ENCODE results near the gene FRMD4A.

FRMD4A gene

GRCh38 chr10:13711291-13711690 lies 619.4 kb downstream of the FRMD4A start:
- Histone ChIP-seq H3K36me3 (ENCODE audit: insufficient read depth, low read length) (no peaks in the 10 kb centered on the region; the same call in 1 of the 2 replicates), H2AFZ (ENCODE audit: low read depth, low read length) (no peak overlapping the region), H3K27me3 (ENCODE audit: insufficient read depth, low read length, poor library complexity) (no peaks in the 10 kb centered on the region), H3K27ac (ENCODE audit: low read length) (no peak overlapping the region), H3K9ac (ENCODE audit: low read depth, low read length) (no peak overlapping the region), H3K79me2 (ENCODE audit: insufficient read depth, low read length) (peaks cover 19% of the 10 kb centered on the region), H3K4me2 (ENCODE audit: insufficient read depth, low read length) (no peak overlapping the region), H3K4me1 (ENCODE audit: insufficient read depth, low read length) (peaks cover 45% of the 10 kb centered on the region), H4K20me1 (ENCODE audit: insufficient read depth, low read length) (no peaks in the 10 kb centered on the region), H3K4me3 (ENCODE audit: low read depth in 1 of 2, low read length in 2 of 2) (no peak overlapping the region), H3K9me3 (ENCODE audit: insufficient read depth, low read length, severe bottlenecking) (no peaks in the 10 kb centered on the region)
- ATAC-seq (ENCODE audit: insufficient read depth, low read depth): no peak
- TF ChIP-seq CTCF (IDR thresholded peaks at IDR 0.05; ENCODE audit: borderline replicate concordance, extremely low read depth, low read length, poor library complexity, severe bottlenecking): no peak
- DNase-seq: no peak

GRCh38 chr10:13709931-13710650 lies 620.6 kb downstream of the FRMD4A start:
- no peaks in the 10 kb centered on the region for H3K9me3 ChIP-seq (ENCODE audit: insufficient read depth, low read length, severe bottlenecking)
- H3K4me1 ChIP-seq (ENCODE audit: insufficient read depth, low read length): peaks cover 57% of the 10 kb centered on the region
- no peak overlapping the region for H2AFZ ChIP-seq (ENCODE audit: low read depth, low read length)
- H3K9ac ChIP-seq (ENCODE audit: low read depth, low read length): no peak overlapping the region
- peaks cover 31% of the 10 kb centered on the region for H3K79me2 ChIP-seq (ENCODE audit: insufficient read depth, low read length)
- no peaks in the 10 kb centered on the region; the same call in 1 of the 2 replicates for H3K36me3 ChIP-seq (ENCODE audit: insufficient read depth, low read length)
- DNase-seq: no peak
- TF ChIP-seq EZH2 (IDR thresholded peaks at IDR 0.05; ENCODE audit: borderline replicate concordance, low read depth, low read length, severe bottlenecking) (no peak), CTCF (IDR thresholded peaks at IDR 0.05; ENCODE audit: borderline replicate concordance, extremely low read depth, low read length, poor library complexity, severe bottlenecking) (no peak)
- H3K27me3 ChIP-seq (ENCODE audit: insufficient read depth, low read length, poor library complexity): no peaks in the 10 kb centered on the region
- no peak overlapping the region for H3K4me3 ChIP-seq (ENCODE audit: low read depth in 1 of 2, low read length in 2 of 2)
- no peaks in the 10 kb centered on the region for H4K20me1 ChIP-seq (ENCODE audit: insufficient read depth, low read length)
- ATAC-seq (ENCODE audit: insufficient read depth, low read depth): no peak
- H3K27ac ChIP-seq (ENCODE audit: low read length): no peak overlapping the region; the same call in 1 of the 2 replicates
- no peak overlapping the region for H3K4me2 ChIP-seq (ENCODE audit: insufficient read depth, low read length)

GRCh38 chr10:13708256-13708990 lies 622.3 kb downstream of the FRMD4A start:
- Histone ChIP-seq H4K20me1 (ENCODE audit: insufficient read depth, low read length) (no peaks in the 10 kb centered on the region), H3K4me2 (ENCODE audit: insufficient read depth, low read length) (peak overlapping the region; percentile 80), H3K36me3 (ENCODE audit: insufficient read depth, low read length) (peaks cover 2% of the 10 kb centered on the region; the same call in 1 of the 2 replicates), H3K79me2 (ENCODE audit: insufficient read depth, low read length) (peaks cover 48% of the 10 kb centered on the region), H2AFZ (ENCODE audit: low read depth, low read length) (0 out of 2 replicates have a peak overlapping the region, but pooled peaks have one; percentile 77), H3K27me3 (ENCODE audit: insufficient read depth, low read length, poor library complexity) (no peaks in the 10 kb centered on the region), H3K9me3 (ENCODE audit: insufficient read depth, low read length, severe bottlenecking) (no peaks in the 10 kb centered on the region), H3K9ac (ENCODE audit: low read depth, low read length) (peak overlapping the region; percentile 61), H3K4me3 (ENCODE audit: low read depth in 1 of 2, low read length in 2 of 2) (peak overlapping the region; percentile 40 to 63; a peak in 3 of 4 replicates), H3K27ac (ENCODE audit: low read length) (peak overlapping the region; percentile 94), H3K4me1 (ENCODE audit: insufficient read depth, low read length) (peaks cover 72% of the 10 kb centered on the region)
- no peak for DNase-seq
- TF ChIP-seq EZH2 (IDR thresholded peaks at IDR 0.05; ENCODE audit: borderline replicate concordance, low read depth, low read length, severe bottlenecking) (no peak), CTCF (IDR thresholded peaks at IDR 0.05; ENCODE audit: borderline replicate concordance, extremely low read depth, low read length, poor library complexity, severe bottlenecking) (no peak)
- no peak for ATAC-seq (ENCODE audit: insufficient read depth, low read depth)
